HepG2 (cell line): Measurements from ENCODE around the gene GDF9. TPM values are rescaled to one million over a fixed set of nuclear protein-coding genes. Genes with fewer than 3 reads are reported as not detected.

ENCODE experiments used
- CENPT ChIP-seq: sonication (generic); formaldehyde crosslinking; IDR thresholded peaks from 2 replicates; pipeline ENCODE4 v1.8.0; 2022; ENCODE audit warnings: low read depth, mild to moderate bottlenecking, moderate library complexity, missing genetic modification reagents
- ETV5 ChIP-seq: IDR thresholded peaks from 2 replicates; pipeline ENCODE4 v1.6.1; 2018; ENCODE audit warnings: missing biosample characterization, missing genetic modification reagents, inconsistent platforms, borderline replicate concordance
- FOSL1 ChIP-seq: sonication (generic); formaldehyde crosslinking; IDR thresholded peaks from 2 replicates; pipeline ENCODE4 v1.9.0; 2021; ENCODE audit warnings: missing genetic modification reagents, borderline replicate concordance
- GMEB1 ChIP-seq: sonication (generic); formaldehyde crosslinking; IDR thresholded peaks from 2 replicates; pipeline ENCODE4 v1.5.1; 2020; ENCODE audit warnings: missing genetic modification reagents, mild to moderate bottlenecking, borderline replicate concordance
- JDP2 ChIP-seq: sonication (generic); formaldehyde crosslinking; IDR thresholded peaks from 2 replicates; pipeline ENCODE4 v1.8.1; 2022; ENCODE audit warnings: missing genetic modification reagents, borderline replicate concordance
- KAT8 ChIP-seq: IDR thresholded peaks from 2 replicates; pipeline ENCODE4 v1.6.1; 2016; ENCODE audit warnings: missing genetic modification reagents, missing compliant biosample characterization
- KDM4B ChIP-seq: sonication (generic); formaldehyde crosslinking; IDR thresholded peaks from 2 replicates; pipeline ENCODE4 v1.4.0; 2020; ENCODE audit warnings: missing genetic modification reagents
- POGZ ChIP-seq: sonication (generic); formaldehyde crosslinking; IDR thresholded peaks from 2 replicates; pipeline ENCODE4 v1.4.0; 2020; ENCODE audit warnings: mild to moderate bottlenecking, missing genetic modification reagents
- RAD21 ChIP-seq: fragments of 450-650 bp; formaldehyde crosslinking; IDR thresholded peaks from 2 replicates; pipeline ENCODE4 v1.5.0; 2020; ENCODE audit warnings: mild to moderate bottlenecking
- RFX5 ChIP-seq: IDR thresholded peaks from 2 replicates; pipeline ENCODE4 v1.6.1; 2011; ENCODE audit warnings: low read depth, low read length, improper control_type of control experiment
- TEAD3 ChIP-seq: optimal IDR thresholded peaks from 2 replicates; pipeline ENCODE3; 2016; ENCODE audit warnings: borderline replicate concordance
- TP53 ChIP-seq: sonication (generic); formaldehyde crosslinking; conservative IDR thresholded peaks from 2 replicates; pipeline ENCODE4 v1.4.0; 2020; ENCODE audit warnings: missing genetic modification reagents
- YY1 ChIP-seq: IDR thresholded peaks from 2 replicates; pipeline ENCODE4 v1.6.1; 2011; ENCODE audit warnings: low read length, low read depth, moderate library complexity, mild to moderate bottlenecking; ENCODE audit not compliant: insufficient read depth, insufficient replicate concordance
- ZBTB39 ChIP-seq: sonication (generic); formaldehyde crosslinking; IDR thresholded peaks from 2 replicates; pipeline ENCODE4 v1.5.0; 2020; ENCODE audit warnings: missing genetic modification reagents
- ZBTB7B ChIP-seq: sonication (generic); formaldehyde crosslinking; IDR thresholded peaks from 2 replicates; pipeline ENCODE4 v1.4.0; 2020; ENCODE audit warnings: missing genetic modification reagents
- ZKSCAN5 ChIP-seq: sonication (generic); formaldehyde crosslinking; IDR thresholded peaks from 2 replicates; pipeline ENCODE4 v1.5.1; 2020; ENCODE audit warnings: mild to moderate bottlenecking, missing genetic modification reagents
- ZMAT3 ChIP-seq: sonication (generic); formaldehyde crosslinking; conservative IDR thresholded peaks from 2 replicates; pipeline ENCODE4 v1.7.0; 2021; ENCODE audit warnings: missing genetic modification reagents
- ZNF30 ChIP-seq: sonication (generic); formaldehyde crosslinking; IDR thresholded peaks from 2 replicates; pipeline ENCODE4 v1.5.0; 2020; ENCODE audit warnings: mild to moderate bottlenecking, missing genetic modification reagents
- ZNF430 ChIP-seq: sonication (generic); formaldehyde crosslinking; IDR thresholded peaks from 2 replicates; pipeline ENCODE4 v1.9.0; 2021; ENCODE audit warnings: mild to moderate bottlenecking, missing genetic modification reagents
- ZNF614 ChIP-seq: IDR thresholded peaks from 2 replicates; pipeline ENCODE4 v1.6.1; 2018; ENCODE audit warnings: missing biosample characterization, missing genetic modification reagents, inconsistent platforms, borderline replicate concordance
- ZNF780A ChIP-seq: sonication (generic); formaldehyde crosslinking; IDR thresholded peaks from 2 replicates; pipeline ENCODE4 v1.8.0; 2022; ENCODE audit warnings: mild to moderate bottlenecking, missing genetic modification reagents, moderate library complexity
- ZUFSP ChIP-seq: sonication (generic); formaldehyde crosslinking; IDR thresholded peaks from 2 replicates; pipeline ENCODE4 v1.9.0; 2021; ENCODE audit warnings: missing genetic modification reagents, mild to moderate bottlenecking, borderline replicate concordance
- polyA plus RNA-seq, 8 experiments: library from polyadenylated mRNA; depleted of rRNA in 3 of 8; stranded (reverse) in 7 of 8; unstranded in 1 of 8; fragments of >200 nt; fragmentation: Illumina TruSeq in 4 of 8; extraction: Trizol in 4 of 8; gene quantifications; 2 replicates each; pipeline versions ENCODE4 v1.2.1 to v1.2.3, GENCODE V29; 2011 to 2016; ENCODE audit warnings: low read depth in 4 of 8, missing spikeins in 1 of 8, mixed read lengths in 1 of 8; ENCODE audit not compliant: insufficient read depth in 1 of 8
- total RNA-seq, 5 experiments: library from RNA; depleted of rRNA; stranded (reverse); fragments of >200 nt; fragmentation: Illumina TruSeq; extraction: Trizol; gene quantifications; 2 replicates each; pipeline ENCODE4 v1.2.3, GENCODE V29; 2016; ENCODE audit warnings: low read depth in 1 of 5

Gene GDF9
- total and polyA plus RNA-seq, 2 of the 13 experiments (the other 11 are each of a cell fraction or from before 2014, with no cell fraction given): 0.33 to 0.38 TPM

- TF ChIP-seq GMEB1 (CRISPR knock-in tag) (peak; percentile 61; the same call in 1 of the 2 replicates), ZNF430 (peak; percentile 56; the same call in 1 of the 2 replicates), ZBTB7B (CRISPR knock-in tag) (peak; percentile 43; the same call in 1 of the 2 replicates), TP53 (CRISPR knock-in tag) (no peak), KDM4B (CRISPR knock-in tag) (no peak), ZBTB39 (CRISPR knock-in tag) (peak; percentile 41; the same call in 1 of the 2 replicates), POGZ (CRISPR knock-in tag) (peak; percentile 32; the same call in 1 of the 2 replicates), ZNF780A (CRISPR knock-in tag) (peak; percentile 25; the same call in 1 of the 2 replicates), ZKSCAN5 (no peak), ZNF30 (0 out of 2 replicates have a peak, but pooled peaks have one; percentile 75), RAD21 (CRISPR knock-in tag) (no peak), ETV5 (CRISPR knock-in tag) (peak; percentile 81), ZUFSP (no peak), TEAD3 (CRISPR knock-in tag) (peak; percentile 51), YY1 (peak; percentile 48), FOSL1 (CRISPR knock-in tag) (no peak), RFX5 (no peak), JDP2 (CRISPR knock-in tag) (no peak; the same call in 1 of the 2 replicates), ZNF614 (peak; percentile 85), ZMAT3 (CRISPR knock-in tag) (peak; percentile 59), KAT8 (peak; percentile 85), CENPT (CRISPR knock-in tag) (no peak)
These were observed 35.7 kb downstream of the GDF9 start, which contains the start of gene SHROOM1 (continued) for GRCh38 chr5:132830436-132831094.
